Fibroblast of lung (primary cell): ENCODE results near the gene SP1. TPM values are rescaled to one million over a fixed set of nuclear protein-coding genes. Genes with fewer than 3 reads are reported as not detected.
A peak's percentile ranks its signal among the peaks of the same experiment; 100 is the strongest.

Experiments used
- DNase-seq, 2 donors: peaks; one replicate each; pipeline versions ENCODE4 v3.0.0 to v3.0.0-alpha.2; 2010; ENCODE audit warnings: low read depth in 2 of 2
- H2AFZ ChIP-seq: 2 replicates; pipeline ENCODE4 v1.5.1; 2012; ENCODE audit warnings: low read length, control low read depth, inconsistent platforms
- H3K27ac ChIP-seq: 2 replicates; pipeline ENCODE4 v1.5.1; 2011; ENCODE audit warnings: low read length, control low read depth; ENCODE audit not compliant: insufficient read depth
- H3K27me3 ChIP-seq: 2 replicates; pipeline ENCODE4 v1.5.1; 2011; ENCODE audit warnings: mild to moderate bottlenecking, low read length; ENCODE audit not compliant: control insufficient read depth, insufficient read depth
- H3K36me3 ChIP-seq: 2 replicates; pipeline ENCODE4 v1.5.1; 2011; ENCODE audit warnings: low read length; ENCODE audit not compliant: control insufficient read depth, insufficient read depth
- H3K4me1 ChIP-seq: 2 replicates; pipeline ENCODE4 v1.5.1; 2011; ENCODE audit warnings: low read length; ENCODE audit not compliant: control insufficient read depth, insufficient read depth; ENCODE audit errors: extremely low read depth
- H3K4me2 ChIP-seq: 2 replicates; pipeline ENCODE4 v1.5.1; 2011; ENCODE audit warnings: low read length, control low read depth; ENCODE audit not compliant: insufficient read depth; ENCODE audit errors: extremely low read depth
- H3K4me3 ChIP-seq, 4 experiments: fragments of 200-600 bp in 1 of 4; sonication (generic) in 1 of 4; replicated peaks in 1 of 4; 2 replicates each; pipeline ENCODE4 v1.5.1; 2011 to 2016; ENCODE audit warnings: low read length in 4 of 4, low read depth in 3 of 4, mild to moderate bottlenecking in 3 of 4, control low read depth in 2 of 4, inconsistent platforms in 1 of 4, mixed read lengths in 1 of 4; ENCODE audit not compliant: insufficient read depth in 1 of 4; ENCODE audit errors: control extremely low read depth in 1 of 4
- H3K79me2 ChIP-seq: 2 replicates; pipeline ENCODE4 v1.5.1; 2012; ENCODE audit warnings: mild to moderate bottlenecking, low read length, inconsistent platforms; ENCODE audit not compliant: control insufficient read depth, insufficient read depth
- H3K9ac ChIP-seq: 2 replicates; pipeline ENCODE4 v1.5.1; 2011; ENCODE audit warnings: mild to moderate bottlenecking, low read length, control low read depth; ENCODE audit not compliant: insufficient read depth
- H3K9me3 ChIP-seq: 2 replicates; pipeline ENCODE4 v1.5.1; 2012; ENCODE audit warnings: low read depth, low read length; ENCODE audit not compliant: control insufficient read depth, insufficient read depth
- H4K20me1 ChIP-seq: 2 replicates; pipeline ENCODE4 v1.5.1; 2011; ENCODE audit warnings: low read length; ENCODE audit not compliant: control insufficient read depth, insufficient read depth; ENCODE audit errors: extremely low read depth
- CTCF ChIP-seq, 2 donors: IDR thresholded peaks in 1 of 2; conservative IDR thresholded peaks in 1 of 2; 1 replicate in 1 of 2; 2 replicates in 1 of 2; pipeline ENCODE4 v1.5.1; 2011 to 2012; ENCODE audit warnings: low read length in 2 of 2, control low read depth in 1 of 2, inconsistent platforms in 1 of 2, low read depth in 1 of 2, mild to moderate bottlenecking in 1 of 2
- EZH2 ChIP-seq: IDR thresholded peaks from 2 replicates; pipeline ENCODE4 v1.5.1; 2012; ENCODE audit warnings: low read length, control low read depth, mild to moderate bottlenecking; ENCODE audit errors: missing control alignments
- polyA plus RNA-seq, 2 donors: library from polyadenylated mRNA; depleted of rRNA in 1 of 2; stranded (reverse) in 1 of 2; unstranded in 1 of 2; fragments of >200 nt; gene quantifications; 2 replicates each; pipeline ENCODE4 v1.2.1, GENCODE V29; 2011 to 2012; ENCODE audit warnings: missing spikeins in 1 of 2
- total RNA-seq: library from RNA; depleted of rRNA; stranded (reverse); fragments of >200 nt; gene quantifications from 2 replicates; pipeline ENCODE4 v1.2.1, GENCODE V29; 2014

Gene SP1
- total and polyA plus RNA-seq, 2 donors (not counting 1 experiment from before 2014, with no cell fraction given), result 35.3 to 38.9 TPM

GRCh38 chr12:53427905-53428594, 48.1 kb downstream of the SP1 start:
- DNase-seq, result peak; percentile 61 to 95
- Histone ChIP-seq H3K4me2 (no peak overlapping the region), H3K4me1 (peaks cover 4% of the 10 kb centered on the region), H3K27ac (no peak overlapping the region), H3K9me3 (no peaks in the 10 kb centered on the region), H3K9ac (no peak overlapping the region), H2AFZ (no peak overlapping the region), H3K27me3 (no peaks in the 10 kb centered on the region), H4K20me1 (no peaks in the 10 kb centered on the region), H3K79me2 (no peaks in the 10 kb centered on the region), H3K36me3 (no peaks in the 10 kb centered on the region), H3K4me3 (no peak overlapping the region)
- TF ChIP-seq EZH2 (no peak), CTCF (conservative IDR thresholded peaks at IDR 0.05 in 1 of 2, IDR thresholded peaks at IDR 0.05 in 1 of 2; ENCODE audit: low read depth in 1 of 2, low read length in 2 of 2) (no peak)

- TF ChIP-seq CTCF (conservative IDR thresholded peaks at IDR 0.05 in 1 of 2, IDR thresholded peaks at IDR 0.05 in 1 of 2; ENCODE audit: low read depth in 1 of 2, low read length in 2 of 2), result no peak
- no peak for TF ChIP-seq EZH2
- H4K20me1 ChIP-seq, result no peaks in the 10 kb centered on the region
- H3K9me3 ChIP-seq, result no peaks in the 10 kb centered on the region
- no peak overlapping the region for H2AFZ ChIP-seq
- H3K79me2 ChIP-seq, result no peaks in the 10 kb centered on the region
- no peaks in the 10 kb centered on the region for H3K27me3 ChIP-seq
- no peak overlapping the region for H3K9ac ChIP-seq
- peaks cover 4% of the 10 kb centered on the region for H3K4me1 ChIP-seq
- H3K27ac ChIP-seq, result no peak overlapping the region
- no peak overlapping the region for H3K4me3 ChIP-seq
- peak overlapping the region; percentile 9 for H3K4me2 ChIP-seq
- DNase-seq, result no peak
- H3K36me3 ChIP-seq, result no peaks in the 10 kb centered on the region
These were observed 48.8 kb downstream of the SP1 start for GRCh38 chr12:53428741-53429140.

- no peak overlapping the region for H3K4me2 ChIP-seq
- H3K79me2 ChIP-seq, result no peaks in the 10 kb centered on the region
- H3K4me3 ChIP-seq, result no peak overlapping the region
- peaks cover 4% of the 10 kb centered on the region for H3K4me1 ChIP-seq
- H3K9ac ChIP-seq, result no peak overlapping the region
- H3K27me3 ChIP-seq, result no peaks in the 10 kb centered on the region
- H3K36me3 ChIP-seq, result no peaks in the 10 kb centered on the region
- no peak overlapping the region for H3K27ac ChIP-seq
- H4K20me1 ChIP-seq, result no peaks in the 10 kb centered on the region
- H2AFZ ChIP-seq, result no peak overlapping the region
- TF ChIP-seq CTCF (conservative IDR thresholded peaks at IDR 0.05 in 1 of 2, IDR thresholded peaks at IDR 0.05 in 1 of 2; ENCODE audit: low read depth in 1 of 2, low read length in 2 of 2) (no peak), EZH2 (no peak)
- H3K9me3 ChIP-seq, result no peaks in the 10 kb centered on the region
- no peak for DNase-seq
These were observed 50.1 kb downstream of the SP1 start for GRCh38 chr12:53430116-53430515.
